ENCODE data around the gene G0S2. TPM values are rescaled to one million over a fixed set of nuclear protein-coding genes. Genes with fewer than 3 reads are reported as not detected.

The G0S2 gene
- total RNA-seq, 1 donor from 2014 or later = 453 TPM

Other genes starting within 250 kb of the G0S2 start
- not detected for gene CAMK1G, start 91.7 kb upstream of the G0S2 start, total RNA-seq
- 5.0 TPM for gene LAMB3, start 23.0 kb upstream of the G0S2 start, total RNA-seq
- 4.6 TPM for gene HSD11B1, start 29.4 kb downstream of the G0S2 start, total RNA-seq
- 0.70 TPM for gene TRAF3IP3, start 80.6 kb downstream of the G0S2 start, total RNA-seq
- gene C1orf74, start 109.1 kb downstream of the G0S2 start, total RNA-seq = 1.9 TPM
- gene IRF6, start 130.7 kb downstream of the G0S2 start, total RNA-seq = 31.6 TPM
- 2.1 TPM for gene UTP25, start 152.6 kb downstream of the G0S2 start, total RNA-seq